Stimulated activated CD4-positive, alpha-beta T cell treated with anti-CD3 and anti-CD28 coated beads, Interleukin-15, amount 100 ng/mL, for 24 hours (primary cell): Measurements from ENCODE around the gene ENOX2.
"Not testable (repeated sequence)": the region's sequence is repeated elsewhere in the genome, so short reads cannot be mapped to it uniquely, and the experiment has no call there.

Experiments used
- DNase-seq: peaks from one replicate; pipeline ENCODE4 v3.0.0-alpha.2; 2020

ENOX2 gene

DNA sequence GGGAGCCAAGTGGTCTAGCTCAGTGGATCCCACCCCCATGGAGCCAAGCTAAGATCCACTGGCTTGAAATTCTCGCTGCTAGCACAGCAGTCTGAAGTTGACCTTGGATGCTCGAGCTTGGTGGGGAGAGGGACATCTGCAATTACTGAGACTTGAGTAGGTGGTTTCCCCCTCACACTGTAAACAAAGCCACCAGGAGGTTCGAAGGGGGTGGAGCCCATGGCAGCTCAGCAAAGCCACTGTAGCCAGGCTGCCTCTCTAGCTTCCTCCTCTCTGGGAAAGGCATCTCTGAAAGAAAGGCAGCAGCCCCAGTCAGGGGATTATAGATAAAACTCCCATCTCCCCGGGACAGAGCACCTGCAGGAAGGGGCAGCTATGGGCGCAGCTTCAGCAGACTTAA is 89.1 kb downstream of the ENOX2 start:
- not testable (repeated sequence) for DNase-seq

GRCh38 chrX:130810561-130810960 is 92.4 kb downstream of the ENOX2 start:
- DNase-seq = no peak

DNA sequence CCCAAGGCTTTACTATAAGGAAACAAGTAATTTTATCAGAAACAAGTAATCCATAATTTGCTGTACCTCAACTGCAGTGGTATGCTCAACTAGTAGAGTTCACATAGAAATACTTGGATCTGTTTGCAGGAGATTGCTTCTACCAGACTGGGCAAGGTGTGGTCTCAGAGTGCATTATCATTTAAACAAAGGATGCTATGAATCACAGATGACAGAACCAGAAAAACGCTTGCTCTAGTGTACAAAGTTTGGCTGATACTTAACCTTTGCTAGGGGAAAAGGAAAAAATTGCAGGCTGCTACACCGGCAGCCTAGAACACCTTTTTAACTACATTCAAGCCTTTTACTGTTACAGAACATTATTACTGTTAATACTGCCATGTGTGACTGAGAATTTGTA is 97.1 kb downstream of the ENOX2 start:
- no peak for DNase-seq

DNA sequence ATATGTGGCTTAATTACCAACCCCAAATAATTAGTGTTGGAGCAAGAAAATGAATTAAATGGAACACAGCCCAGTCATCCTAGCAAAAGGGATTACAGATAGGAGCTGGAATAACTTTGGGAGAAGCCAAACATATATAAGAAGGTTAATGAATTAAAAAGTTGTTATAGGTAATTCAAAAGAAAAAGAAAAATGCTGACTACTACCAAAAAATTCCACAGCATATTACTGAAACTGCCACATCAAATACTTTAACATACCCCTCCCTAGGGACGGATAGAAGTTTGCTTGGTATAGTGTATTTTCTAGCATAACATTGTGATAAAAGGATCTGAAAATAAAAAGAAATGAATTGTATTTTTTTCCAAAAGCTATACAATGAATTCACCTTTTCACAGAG is 99.5 kb downstream of the ENOX2 start:
- DNase-seq = no peak

DNA sequence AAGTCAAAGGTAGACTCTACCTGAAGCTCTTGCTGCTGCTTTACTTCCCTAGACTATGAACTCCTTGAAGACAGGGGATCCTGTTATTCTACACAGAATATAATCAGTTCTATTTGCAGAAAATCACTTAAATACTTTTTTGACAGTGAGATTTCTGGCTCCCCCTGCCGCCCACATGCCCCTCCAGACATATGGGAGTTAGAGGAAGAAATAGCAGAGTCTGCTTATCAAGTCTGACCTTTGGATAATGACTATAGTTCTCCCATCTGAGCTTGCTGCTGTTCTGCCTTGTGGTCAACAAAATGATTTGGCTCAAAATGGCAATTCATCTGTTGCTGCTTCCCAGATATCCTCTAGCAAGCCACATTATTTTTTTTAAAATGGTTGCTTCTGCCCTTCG is 101.1 kb downstream of the ENOX2 start:
- no peak for DNase-seq

GRCh38 chrX:130799393-130799792 is 103.6 kb downstream of the ENOX2 start:
- DNase-seq = no peak

GRCh38 chrX:130793975-130794374 is 109.0 kb downstream of the ENOX2 start:
- no peak for DNase-seq

DNA sequence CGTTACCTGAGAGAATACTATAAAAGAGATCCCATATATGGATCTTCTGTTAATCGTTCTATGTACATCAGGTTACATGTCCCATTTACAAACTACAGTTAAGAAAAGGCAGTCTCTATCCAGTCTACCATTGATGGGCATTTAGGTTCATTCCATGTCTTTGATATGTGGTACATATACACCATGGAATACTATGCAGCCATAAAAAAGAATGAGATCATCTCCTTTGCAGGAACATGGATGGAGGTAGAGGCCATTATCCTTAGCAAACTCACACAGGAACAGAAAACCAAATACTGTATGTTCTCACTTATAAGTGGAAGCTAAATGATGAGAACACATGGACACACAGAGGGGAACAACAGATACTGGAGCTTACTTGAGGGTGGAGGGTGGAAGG is 111.1 kb downstream of the ENOX2 start:
- not testable (repeated sequence) for DNase-seq

- no peak for DNase-seq
Measured at GRCh38 chrX:130789793-130790192, 113.2 kb downstream of the ENOX2 start.

DNA sequence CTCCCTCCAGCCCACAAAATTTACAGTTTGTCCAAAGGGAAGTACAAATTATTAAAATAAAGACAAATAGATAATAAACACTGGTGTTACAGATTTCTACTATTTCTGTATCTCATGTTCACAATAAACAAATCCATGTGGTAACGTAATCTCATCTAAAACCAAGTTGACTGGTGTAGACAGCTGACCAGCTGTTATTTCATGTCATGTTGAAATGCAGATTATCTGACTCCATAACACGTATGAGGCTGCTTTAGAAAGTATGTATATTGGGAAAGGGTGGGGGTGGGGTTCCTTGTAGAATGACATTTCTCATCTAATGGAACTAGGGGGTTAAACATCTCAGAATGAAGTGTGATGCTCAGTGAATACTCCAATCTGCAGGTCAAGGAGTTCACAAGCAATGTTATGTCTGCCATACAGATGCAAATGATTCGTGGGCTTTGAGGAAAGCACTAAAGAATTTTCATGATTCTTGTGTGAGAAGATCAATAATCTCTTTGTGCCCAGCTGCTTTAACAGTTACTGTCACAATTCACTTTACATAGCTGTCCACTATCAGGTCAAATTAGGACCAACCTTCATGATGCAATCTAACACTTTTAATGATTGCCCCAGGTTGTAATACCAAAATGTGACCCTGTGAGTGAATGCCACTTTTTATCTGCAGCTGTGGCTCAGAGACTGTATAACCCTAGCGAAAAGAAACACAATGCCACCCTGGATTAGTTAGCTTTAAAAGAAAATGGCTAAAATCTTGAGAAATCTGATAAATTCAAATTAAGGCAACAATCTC is 114.0 kb downstream of the ENOX2 start:
- DNase-seq = no peak

- DNase-seq = no peak
Measured at GRCh38 chrX:130786030-130786429, 117.0 kb downstream of the ENOX2 start.

DNA sequence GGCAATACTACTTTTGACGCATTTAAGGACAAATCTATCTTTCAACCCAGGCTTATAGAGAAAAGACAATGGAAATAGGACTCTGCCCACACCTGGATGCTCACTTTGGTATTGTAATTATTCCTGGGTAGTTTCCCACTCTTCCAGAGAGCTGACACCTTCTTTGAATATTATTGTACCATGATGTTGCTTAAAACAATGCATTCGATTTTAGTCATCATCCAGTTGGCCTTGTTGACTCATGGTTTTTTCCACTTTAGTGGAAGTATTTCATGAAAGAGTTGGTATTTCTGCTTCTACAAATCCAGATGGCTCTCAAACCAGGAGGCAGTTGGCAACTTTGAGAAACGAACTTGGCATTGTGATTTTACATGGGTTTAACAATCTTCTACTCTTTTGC is 124.2 kb downstream of the ENOX2 start:
- DNase-seq = no peak

DNA sequence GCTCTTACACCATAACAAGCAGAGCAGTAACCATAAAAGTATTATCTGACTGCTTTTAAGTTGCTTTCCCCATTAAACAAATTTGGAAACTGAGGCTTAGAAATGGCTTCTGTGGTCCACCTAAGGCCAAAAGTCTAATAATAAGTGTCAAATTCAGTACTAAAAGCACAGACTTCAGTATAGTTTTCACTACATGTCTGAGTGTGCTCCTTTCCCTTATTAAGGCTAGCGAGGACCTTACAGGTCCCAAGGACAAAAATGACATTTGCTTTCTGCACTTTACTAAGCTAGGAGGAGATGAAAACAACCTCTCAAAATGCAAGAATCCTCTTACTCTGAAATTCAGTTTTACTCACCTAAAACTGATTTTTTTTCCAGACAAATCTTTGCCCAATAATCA is 127.2 kb downstream of the ENOX2 start:
- no peak for DNase-seq

DNA sequence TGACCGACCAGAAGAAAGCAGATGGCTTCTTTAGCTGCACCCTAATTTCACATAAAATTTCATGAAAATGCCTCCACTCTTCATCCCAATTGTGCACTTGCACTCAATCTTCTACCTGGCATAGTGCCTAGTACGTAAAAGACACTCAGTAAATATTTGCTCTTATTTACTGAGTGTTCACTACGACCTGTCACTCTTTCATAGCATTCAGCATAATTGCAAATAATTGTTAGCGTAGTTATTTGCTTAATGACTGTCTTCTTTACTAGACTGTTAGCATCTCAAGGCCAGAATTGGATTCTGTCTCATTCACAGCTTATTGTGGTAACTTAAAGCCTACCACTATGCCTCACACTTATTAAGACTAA is 130.2 kb downstream of the ENOX2 start:
- DNase-seq = no peak

DNA sequence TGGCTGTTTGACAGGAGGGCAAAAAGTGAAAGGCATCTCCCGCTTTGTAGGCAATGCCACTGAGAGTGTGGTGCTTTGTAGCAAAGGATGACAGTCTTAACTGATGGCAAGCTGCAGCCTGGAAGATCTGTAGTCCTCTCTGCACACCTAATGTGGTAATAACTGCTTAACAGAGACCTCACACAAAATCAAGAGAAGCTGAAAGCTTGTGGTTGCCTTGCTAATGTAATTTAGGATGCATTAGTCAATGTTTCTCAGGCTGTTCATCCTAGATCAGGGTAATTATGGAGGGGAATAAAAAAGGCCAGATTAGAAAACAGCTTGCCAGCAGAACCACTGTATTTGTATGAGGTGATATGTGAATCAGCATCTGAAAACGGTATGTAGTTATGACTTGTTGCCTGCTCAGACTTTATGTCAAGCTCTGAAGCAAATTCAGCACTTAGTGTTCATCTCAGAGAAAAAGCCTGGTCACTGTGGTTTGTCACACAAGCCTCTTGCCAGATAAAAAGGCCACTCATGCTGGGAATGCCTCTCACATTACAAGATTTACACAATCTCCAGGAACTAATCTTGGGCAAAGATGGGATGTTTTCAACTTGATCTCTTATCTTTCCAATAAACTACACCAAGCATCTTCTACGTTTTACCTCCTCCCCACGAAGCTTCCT is 130.8 kb downstream of the ENOX2 start:
- no peak for DNase-seq

DNA sequence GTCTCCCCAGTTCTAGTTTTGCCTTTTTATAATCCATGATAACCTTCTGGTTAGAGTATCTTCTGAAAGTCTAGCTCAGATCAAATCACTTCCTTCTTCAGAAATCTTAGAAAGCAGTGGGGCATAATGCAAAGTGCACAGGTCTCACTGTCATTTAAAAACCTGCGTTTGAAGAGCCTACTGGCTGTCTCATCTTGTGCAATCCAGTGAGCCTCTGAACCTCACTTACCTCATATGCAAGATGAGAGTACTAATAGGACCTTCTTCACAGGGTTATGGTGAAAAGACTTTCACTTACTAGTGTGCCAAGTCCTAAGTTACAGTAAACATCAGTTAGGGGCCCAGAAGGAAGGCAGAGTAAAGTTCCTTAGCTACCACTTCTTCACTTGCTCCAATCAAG is 131.4 kb downstream of the ENOX2 start:
- DNase-seq = no peak

GRCh38 chrX:130771230-130771629 is 131.8 kb downstream of the ENOX2 start:
- no peak for DNase-seq

DNA sequence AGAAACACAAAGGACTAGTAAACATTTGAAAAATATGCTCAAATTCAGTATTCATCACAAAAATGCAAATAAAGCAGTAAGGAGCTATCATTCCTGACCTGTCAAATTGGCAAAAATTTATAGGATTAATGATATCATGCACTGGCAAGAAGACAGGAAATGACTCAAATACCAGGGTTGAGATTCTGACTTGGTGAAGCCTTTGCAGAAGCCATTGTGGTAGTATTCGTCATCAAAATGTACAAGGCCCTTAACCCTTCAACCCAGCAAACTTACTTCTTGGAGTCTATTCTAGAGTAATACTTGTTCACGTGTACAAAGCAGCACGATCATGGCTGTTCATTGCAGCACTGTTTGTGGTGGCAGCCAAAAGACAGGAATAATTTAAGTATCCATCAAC is 132.4 kb downstream of the ENOX2 start:
- no peak for DNase-seq

DNA sequence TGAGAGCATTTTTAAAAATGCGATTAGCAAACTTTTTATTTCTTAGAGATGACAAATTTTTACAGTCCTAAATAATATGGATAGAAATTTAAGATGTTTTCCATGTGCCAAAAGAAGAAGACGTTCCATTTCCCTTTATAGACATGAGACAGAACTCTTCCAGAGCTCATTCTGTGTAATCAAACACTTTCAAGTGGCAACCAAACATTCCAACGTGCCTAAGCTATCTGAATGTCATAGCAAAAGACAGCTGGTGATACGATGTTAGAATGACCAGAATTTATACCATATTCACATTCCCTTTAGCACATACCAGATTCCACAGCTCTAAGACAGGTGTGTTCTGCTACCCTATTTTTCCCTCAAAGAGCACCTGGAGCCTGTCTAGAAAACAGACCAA is 133.2 kb downstream of the ENOX2 start:
- no peak for DNase-seq

GRCh38 chrX:130758072-130758471 is 144.9 kb downstream of the ENOX2 start:
- DNase-seq = no peak

- no peak for DNase-seq
Measured at GRCh38 chrX:130756233-130756632, 146.8 kb downstream of the ENOX2 start.

GRCh38 chrX:130754353-130754752 is 148.7 kb downstream of the ENOX2 start:
- no peak for DNase-seq

DNA sequence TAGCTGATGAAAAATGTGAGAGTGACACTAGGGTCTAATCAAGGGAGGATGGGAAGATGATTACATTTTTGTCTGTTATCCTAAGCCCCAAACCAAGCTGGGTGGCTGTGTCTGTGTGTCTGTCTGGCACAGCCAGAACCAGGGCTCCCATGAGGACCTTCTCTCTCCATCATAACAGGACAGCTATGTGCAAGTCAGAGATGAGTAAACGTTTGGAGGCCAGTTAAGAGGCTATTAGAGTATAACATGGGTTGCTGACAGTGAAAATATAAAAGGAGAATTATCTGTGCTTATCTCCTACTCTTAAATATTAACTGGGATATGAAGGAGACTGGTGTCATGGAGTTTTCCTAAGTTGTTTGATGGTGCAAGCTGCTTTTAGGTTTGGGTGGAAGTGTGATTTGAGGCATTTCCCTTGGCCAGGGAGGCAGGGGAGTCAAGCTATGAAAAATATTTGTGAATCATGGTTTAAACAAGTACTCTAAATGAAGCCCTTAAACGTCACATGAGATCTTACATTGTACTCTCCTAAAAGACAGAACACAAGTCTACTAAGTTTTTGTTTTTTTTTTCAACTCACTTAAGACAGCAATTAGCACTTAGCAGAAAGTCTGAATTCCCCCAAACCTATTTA is 156.2 kb downstream of the ENOX2 start:
- DNase-seq = no peak

DNA sequence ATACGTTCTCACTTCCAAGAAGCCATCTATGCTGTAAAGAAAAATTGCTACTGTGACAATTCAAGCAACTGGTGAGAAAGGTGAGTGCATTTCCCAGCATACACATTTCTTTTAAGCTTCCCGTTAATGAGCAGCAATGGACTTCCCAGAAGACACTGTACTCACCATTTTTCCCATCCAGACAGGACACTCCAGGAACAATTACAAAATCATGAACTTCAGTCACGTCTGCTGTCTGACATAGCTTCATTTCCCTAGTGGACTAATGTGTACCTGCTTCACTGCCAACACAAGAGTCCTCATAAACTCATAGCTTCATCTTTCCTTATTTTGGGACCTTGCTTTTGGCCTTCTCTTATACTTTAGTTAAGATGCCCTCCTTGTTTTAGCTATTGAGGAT is 156.9 kb downstream of the ENOX2 start:
- no peak for DNase-seq
